Measurements from ENCODE around the gene SPNS3.

- TF ChIP-seq CTCF (IDR thresholded peaks at IDR 0.05; ENCODE audit: poor library complexity, severe bottlenecking) (no peak), TAF1 (IDR thresholded peaks at IDR 0.05; ENCODE audit: low read depth) (no peak), EZH2 (IDR thresholded peaks at IDR 0.05; ENCODE audit: borderline replicate concordance, insufficient read depth, low read length, poor library complexity, severe bottlenecking) (no peak), RAD21 (conservative IDR thresholded peaks at IDR 0.05) (no peak), POLR2AphosphoS5 (IDR thresholded peaks at IDR 0.05) (no peak), REST (IDR thresholded peaks at IDR 0.05; ENCODE audit: borderline replicate concordance) (no peak), EP300 (conservative IDR thresholded peaks at IDR 0.05; ENCODE audit: poor library complexity, severe bottlenecking) (no peak), SMC3 (conservative IDR thresholded peaks at IDR 0.05; ENCODE audit: poor library complexity) (no peak)
Measured at GRCh38 chr17:4516735-4517134, 83.0 kb downstream of the SPNS3 start.
